Upper lobe of left lung (tissue), 4 donors: ENCODE results near the gene APMAP.
"Not testable (repeated sequence)": the region's sequence is repeated elsewhere in the genome, so short reads cannot be mapped to it uniquely, and the experiment has no call there.

Source experiments
- CTCF ChIP-seq, 6 experiments: fragments of 450-650 bp in 4 of 6; fragments of 200-600 bp in 2 of 6; sonication (generic) in 2 of 6; IDR thresholded peaks; one replicate each; pipeline ENCODE4 v1.5.1; 2016 to 2019; ENCODE audit warnings: antibody characterized with exemption in 6 of 6
- EP300 ChIP-seq, 4 donors: sonication (generic); formaldehyde crosslinking; IDR thresholded peaks; one replicate each; pipeline ENCODE4 v1.5.1; 2017; ENCODE audit warnings: antibody characterized with exemption in 4 of 4, control low read depth in 2 of 4
- POLR2A ChIP-seq, 4 donors: fragments of 450-650 bp; IDR thresholded peaks; one replicate each; pipeline ENCODE4 v1.5.1; 2016 to 2017; ENCODE audit warnings: antibody characterized with exemption in 4 of 4, mild to moderate bottlenecking in 2 of 4
- POLR2AphosphoS5 ChIP-seq, 2 donors: sonication (generic); formaldehyde crosslinking; IDR thresholded peaks; one replicate each; pipeline ENCODE4 v1.5.1; 2017; ENCODE audit warnings: antibody characterized with exemption in 2 of 2

GRCh38 chr20:24931893-24932292 lies 60.7 kb downstream of the APMAP start:
- TF ChIP-seq CTCF, POLR2A, POLR2AphosphoS5, EP300 (IDR thresholded peaks at IDR 0.05): not testable (repeated sequence)
